ENCODE data around the gene DLX2. TPM values are rescaled to one million over a fixed set of nuclear protein-coding genes. Genes with fewer than 3 reads are reported as not detected.

The DLX2 gene
- total RNA-seq, 1 donor from 2014 or later: 17.6 TPM

GRCh38 chr2:172098650-172099471 lies 3.8 kb downstream of the DLX2 start:
- Mint-ChIP-seq H3K36me3 (ENCODE audit: unreplicated experiment) (peaks cover 6% of the 10 kb centered on the region), H3K9me3 (ENCODE audit: unreplicated experiment) (no peaks in the 10 kb centered on the region), H3K4me1 (ENCODE audit: unreplicated experiment) (peaks cover 60% of the 10 kb centered on the region), H3K27me3 (ENCODE audit: unreplicated experiment) (no peaks in the 10 kb centered on the region), H3K27ac (ENCODE audit: unreplicated experiment) (peak overlapping the region; percentile 100), H3K4me3 (ENCODE audit: unreplicated experiment) (peak overlapping the region; percentile 96)
- peak; percentile 95 for DNase-seq (ENCODE audit: extremely low spot score, unreplicated experiment)
- TF ChIP-seq CTCF (IDR thresholded peaks at IDR 0.05): no peak

- no peaks in the 10 kb centered on the region for H3K27me3 Mint-ChIP-seq (ENCODE audit: unreplicated experiment)
- H3K4me1 Mint-ChIP-seq (ENCODE audit: unreplicated experiment): peaks cover 60% of the 10 kb centered on the region
- TF ChIP-seq CTCF (IDR thresholded peaks at IDR 0.05): no peak
- no peak for DNase-seq (ENCODE audit: extremely low spot score, unreplicated experiment)
- peak overlapping the region; percentile 100 for H3K27ac Mint-ChIP-seq (ENCODE audit: unreplicated experiment)
- peak overlapping the region; percentile 59 for H3K4me3 Mint-ChIP-seq (ENCODE audit: unreplicated experiment)
- peaks cover 6% of the 10 kb centered on the region for H3K36me3 Mint-ChIP-seq (ENCODE audit: unreplicated experiment)
- H3K9me3 Mint-ChIP-seq (ENCODE audit: unreplicated experiment): no peaks in the 10 kb centered on the region
Observed at GRCh38 chr2:172098287-172098649, 4.4 kb downstream of the DLX2 start.

- no peaks in the 10 kb centered on the region for H3K27me3 Mint-ChIP-seq (ENCODE audit: unreplicated experiment)
- peaks cover 6% of the 10 kb centered on the region for H3K36me3 Mint-ChIP-seq (ENCODE audit: unreplicated experiment)
- no peak for TF ChIP-seq CTCF (IDR thresholded peaks at IDR 0.05)
- H3K4me1 Mint-ChIP-seq (ENCODE audit: unreplicated experiment): peaks cover 60% of the 10 kb centered on the region
- peak overlapping the region; percentile 83 for H3K4me3 Mint-ChIP-seq (ENCODE audit: unreplicated experiment)
- peak overlapping the region; percentile 100 for H3K27ac Mint-ChIP-seq (ENCODE audit: unreplicated experiment)
- H3K9me3 Mint-ChIP-seq (ENCODE audit: unreplicated experiment): no peaks in the 10 kb centered on the region
- DNase-seq (ENCODE audit: extremely low spot score, unreplicated experiment): no peak
Observed at GRCh38 chr2:172097557-172098131, 5.1 kb downstream of the DLX2 start.

GRCh38 chr2:172096626-172097547 lies 5.8 kb downstream of the DLX2 start:
- no peak for TF ChIP-seq CTCF (IDR thresholded peaks at IDR 0.05)

More at GRCh38 chr2:172096626-172097547, 5.8 kb downstream of the DLX2 start:
- Mint-ChIP-seq H3K36me3 (ENCODE audit: unreplicated experiment) (peaks cover 6% of the 10 kb centered on the region), H3K4me1 (ENCODE audit: unreplicated experiment) (peaks cover 68% of the 10 kb centered on the region), H3K27me3 (ENCODE audit: unreplicated experiment) (no peaks in the 10 kb centered on the region), H3K27ac (ENCODE audit: unreplicated experiment) (peak overlapping the region; percentile 100), H3K4me3 (ENCODE audit: unreplicated experiment) (peak overlapping the region; percentile 83), H3K9me3 (ENCODE audit: unreplicated experiment) (no peaks in the 10 kb centered on the region)
- DNase-seq (ENCODE audit: extremely low spot score, unreplicated experiment): peak; percentile 95

Data from osteocyte (in vitro differentiated cells).